Liver (tissue), 9 donors: ENCODE measurements around the gene MTMR2. TPM values are rescaled to one million over a fixed set of nuclear protein-coding genes. Genes with fewer than 3 reads are reported as not detected.

ENCODE experiments used
- DNase-seq: peaks from one replicate; pipeline ENCODE4 v3.0.0-alpha.2; 2017; ENCODE audit warnings: low spot score
- H3K27ac ChIP-seq, 2 donors: one replicate each; pipeline ENCODE4 v1.7.0; 2013; ENCODE audit warnings: inconsistent platforms in 2 of 2, low read length in 2 of 2, control low read depth in 1 of 2, low read depth in 1 of 2, mild to moderate bottlenecking in 1 of 2
- H3K27me3 ChIP-seq, 4 donors: one replicate each; pipeline versions ENCODE4 v1.6.1 to v1.7.0; 2013; ENCODE audit warnings: low read length in 3 of 4, inconsistent platforms in 1 of 4, mild to moderate bottlenecking in 1 of 4, moderate library complexity in 1 of 4; ENCODE audit not compliant: control insufficient read depth in 4 of 4, insufficient read depth in 4 of 4
- H3K36me3 ChIP-seq, 4 donors: one replicate each; pipeline versions ENCODE4 v1.6.1 to v1.7.0; 2013; ENCODE audit warnings: low read length in 3 of 4, mild to moderate bottlenecking in 3 of 4, low read depth in 1 of 4, moderate library complexity in 1 of 4; ENCODE audit not compliant: control insufficient read depth in 4 of 4, insufficient read depth in 3 of 4
- H3K4me1 ChIP-seq, 4 donors: one replicate each; pipeline versions ENCODE4 v1.6.1 to v1.7.0; 2013; ENCODE audit warnings: low read length in 3 of 4, mild to moderate bottlenecking in 3 of 4, moderate library complexity in 1 of 4; ENCODE audit not compliant: control insufficient read depth in 4 of 4, insufficient read depth in 4 of 4
- H3K4me3 ChIP-seq, 3 donors: one replicate each; pipeline versions ENCODE4 v1.6.1 to v1.7.0; 2013; ENCODE audit warnings: low read length in 3 of 3, control low read depth in 1 of 3, low read depth in 1 of 3, mild to moderate bottlenecking in 1 of 3
- H3K9ac ChIP-seq, 2 donors: one replicate each; pipeline ENCODE4 v1.7.0; 2013; ENCODE audit warnings: low read length in 2 of 2, mild to moderate bottlenecking in 2 of 2, moderate library complexity in 2 of 2, control low read depth in 1 of 2, low read depth in 1 of 2
- H3K9me3 ChIP-seq, 4 donors: one replicate each; pipeline versions ENCODE4 v1.6.1 to v1.7.0; 2013; ENCODE audit warnings: low read length in 3 of 4; ENCODE audit not compliant: control insufficient read depth in 4 of 4
- EGR1 ChIP-seq, 2 donors: IDR thresholded peaks; 2 replicates each; pipeline ENCODE4 v1.6.1; 2016 to 2018; ENCODE audit warnings: antibody characterized with exemption in 2 of 2, low read depth in 2 of 2
- FOXA1 ChIP-seq: IDR thresholded peaks from 2 replicates; pipeline ENCODE4 v1.6.1; 2016; ENCODE audit warnings: antibody characterized with exemption
- GABPA ChIP-seq, 2 donors: IDR thresholded peaks in 1 of 2; conservative IDR thresholded peaks in 1 of 2; 2 replicates each; pipeline ENCODE4 v1.6.1; 2016; ENCODE audit warnings: antibody characterized with exemption in 2 of 2, mild to moderate bottlenecking in 1 of 2, moderate library complexity in 1 of 2
- HNF4A ChIP-seq, 2 donors: conservative IDR thresholded peaks; 2 replicates each; pipeline ENCODE4 v1.6.1; 2016; ENCODE audit warnings: antibody characterized with exemption in 2 of 2, mild to moderate bottlenecking in 2 of 2
- NR2F2 ChIP-seq: IDR thresholded peaks from 2 replicates; pipeline ENCODE4 v1.6.1; 2016; ENCODE audit warnings: antibody characterized with exemption
- RAD21 ChIP-seq, 2 donors: IDR thresholded peaks; 2 replicates each; pipeline ENCODE4 v1.6.1; 2016; ENCODE audit warnings: antibody characterized with exemption in 2 of 2, mild to moderate bottlenecking in 2 of 2
- RXRA ChIP-seq, 2 donors: IDR thresholded peaks; 2 replicates each; pipeline ENCODE4 v1.6.1; 2017 to 2018; ENCODE audit warnings: antibody characterized with exemption in 2 of 2, mild to moderate bottlenecking in 1 of 2
- SP1 ChIP-seq: IDR thresholded peaks from 2 replicates; pipeline ENCODE4 v1.6.1; 2018; ENCODE audit warnings: antibody characterized with exemption, mild to moderate bottlenecking
- TAF1 ChIP-seq: conservative IDR thresholded peaks from 2 replicates; pipeline ENCODE4 v1.6.1; 2016; ENCODE audit warnings: antibody characterized with exemption, mild to moderate bottlenecking
- YY1 ChIP-seq: IDR thresholded peaks from 2 replicates; pipeline ENCODE4 v1.6.1; 2016; ENCODE audit warnings: antibody characterized with exemption, mild to moderate bottlenecking
- WGBS: extraction: QIAGEN DNeasy Blood & Tissue Kit; methylation state at CpG from one replicate; pipeline ENCODE4 v1.1.7; 2013; 5-methylcytosine and 5-hydroxymethylcytosine counted together
- polyA plus RNA-seq, 2 donors: library from polyadenylated mRNA; stranded (reverse) in 1 of 2; unstranded in 1 of 2; fragments of 200-250 nt in 1 of 2; fragments of >200 nt in 1 of 2; fragmentation: Nextera tagmentation in 1 of 2; extraction: Ambion mirVana in 1 of 2; gene quantifications; one replicate each; pipeline versions ENCODE4 v1.2.1 to v1.2.3, GENCODE V29; 2013 to 2015
- total RNA-seq, 2 donors: library from RNA; depleted of rRNA; stranded (reverse); fragments of >200 nt; gene quantifications; one replicate each; pipeline ENCODE4 v1.2.3, GENCODE V29; 2014
- TF ChIP-seq, protein P1 (sequence below): IDR thresholded peaks from 2 replicates; pipeline ENCODE4 v1.6.1; 2016; ENCODE audit warnings: antibody characterized with exemption
- TF ChIP-seq, protein P2 (sequence below): fragments of 150-350 bp; IDR thresholded peaks from 2 replicates; pipeline ENCODE4 v1.5.1; 2017; ENCODE audit warnings: improper control_type of control experiment, low read depth, low read length; ENCODE audit not compliant: missing input control
- TF ChIP-seq, protein P3 (sequence below): IDR thresholded peaks from 2 replicates; pipeline ENCODE4 v1.6.1; 2016; ENCODE audit warnings: antibody characterized with exemption
- donor health status: healthy.
- donor health status: healthy.
- donor health status: healthy.
- donor health status: healthy.
- donor health status: healthy.

Gene MTMR2
- total and polyA plus RNA-seq, 4 donors = 2.0 to 9.5 (median 3.1) TPM

DNA sequence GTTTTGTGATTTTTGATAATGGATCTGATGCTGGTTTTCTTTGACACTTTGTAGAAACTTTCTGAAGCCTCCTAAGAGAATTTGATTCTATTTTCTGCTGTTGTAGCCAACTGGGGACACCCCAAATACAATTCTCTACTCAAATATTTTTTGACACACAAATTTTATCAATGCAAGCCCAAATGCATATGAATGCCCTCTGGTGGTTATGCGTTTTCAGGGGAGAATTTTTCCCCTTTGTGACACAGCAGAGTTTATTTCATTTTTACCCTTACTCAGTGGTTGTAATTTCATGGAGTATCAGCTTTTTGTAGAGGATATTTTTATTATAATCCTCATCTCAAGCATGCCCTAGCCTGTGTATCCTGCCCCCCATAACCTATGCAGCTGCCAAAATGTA is 44.7 kb upstream of the MTMR2 start:
- Histone ChIP-seq H3K9ac (no peak overlapping the region), H3K9me3 (no peaks in the 10 kb centered on the region), H3K27me3 (no peaks in the 10 kb centered on the region), H3K4me1 (no peaks in the 10 kb centered on the region), H3K36me3 (no peaks in the 10 kb centered on the region), H3K27ac (no peak overlapping the region), H3K4me3 (no peak overlapping the region)
- 66% methylated on average over 1 of the region's 1 CpG for WGBS
- TF ChIP-seq RAD21 (IDR thresholded peaks at IDR 0.05) (peak in 1 of 2 donors; percentile 34), YY1 (no peak), FOXA1 (no peak), TAF1 (no peak), SP1 (no peak)
- TF ChIP-seq, protein P1, sequence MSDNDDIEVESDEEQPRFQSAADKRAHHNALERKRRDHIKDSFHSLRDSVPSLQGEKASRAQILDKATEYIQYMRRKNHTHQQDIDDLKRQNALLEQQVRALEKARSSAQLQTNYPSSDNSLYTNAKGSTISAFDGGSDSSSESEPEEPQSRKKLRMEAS = no peak
- TF ChIP-seq, protein P2, sequence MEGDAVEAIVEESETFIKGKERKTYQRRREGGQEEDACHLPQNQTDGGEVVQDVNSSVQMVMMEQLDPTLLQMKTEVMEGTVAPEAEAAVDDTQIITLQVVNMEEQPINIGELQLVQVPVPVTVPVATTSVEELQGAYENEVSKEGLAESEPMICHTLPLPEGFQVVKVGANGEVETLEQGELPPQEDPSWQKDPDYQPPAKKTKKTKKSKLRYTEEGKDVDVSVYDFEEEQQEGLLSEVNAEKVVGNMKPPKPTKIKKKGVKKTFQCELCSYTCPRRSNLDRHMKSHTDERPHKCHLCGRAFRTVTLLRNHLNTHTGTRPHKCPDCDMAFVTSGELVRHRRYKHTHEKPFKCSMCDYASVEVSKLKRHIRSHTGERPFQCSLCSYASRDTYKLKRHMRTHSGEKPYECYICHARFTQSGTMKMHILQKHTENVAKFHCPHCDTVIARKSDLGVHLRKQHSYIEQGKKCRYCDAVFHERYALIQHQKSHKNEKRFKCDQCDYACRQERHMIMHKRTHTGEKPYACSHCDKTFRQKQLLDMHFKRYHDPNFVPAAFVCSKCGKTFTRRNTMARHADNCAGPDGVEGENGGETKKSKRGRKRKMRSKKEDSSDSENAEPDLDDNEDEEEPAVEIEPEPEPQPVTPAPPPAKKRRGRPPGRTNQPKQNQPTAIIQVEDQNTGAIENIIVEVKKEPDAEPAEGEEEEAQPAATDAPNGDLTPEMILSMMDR = no peak
- DNase-seq = no peak

DNA sequence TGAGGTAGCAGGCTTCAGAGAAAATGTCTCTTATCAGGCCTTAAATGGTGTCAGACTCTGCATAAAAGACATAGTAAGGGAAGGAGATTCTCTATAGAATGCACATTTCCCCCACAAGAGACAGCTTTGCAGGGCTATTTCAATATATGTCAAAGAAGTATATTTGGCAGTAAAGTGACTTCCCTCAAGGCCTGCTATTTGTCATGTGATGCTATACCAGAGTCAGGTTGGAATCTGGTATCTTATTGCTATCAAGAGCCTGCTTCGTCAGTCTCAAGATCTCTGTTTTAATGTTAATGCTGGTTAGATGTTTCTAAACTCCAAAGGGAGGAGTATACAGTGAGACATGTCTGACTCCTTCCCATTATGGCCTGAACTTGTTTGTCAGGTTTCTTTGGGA is 40.4 kb upstream of the MTMR2 start:
- Histone ChIP-seq H3K9ac (no peak overlapping the region), H3K4me3 (no peak overlapping the region), H3K36me3 (no peaks in the 10 kb centered on the region), H3K9me3 (no peaks in the 10 kb centered on the region), H3K27me3 (no peaks in the 10 kb centered on the region), H3K4me1 (no peaks in the 10 kb centered on the region), H3K27ac (no peak overlapping the region)
- TF ChIP-seq SP1 (no peak), EGR1 (IDR thresholded peaks at IDR 0.05; ENCODE audit: low read depth in 2 of 2) (no peak), YY1 (no peak), FOXA1 (no peak), HNF4A (conservative IDR thresholded peaks at IDR 0.05) (no peak), RXRA (IDR thresholded peaks at IDR 0.05) (no peak)
- TF ChIP-seq, protein P3, sequence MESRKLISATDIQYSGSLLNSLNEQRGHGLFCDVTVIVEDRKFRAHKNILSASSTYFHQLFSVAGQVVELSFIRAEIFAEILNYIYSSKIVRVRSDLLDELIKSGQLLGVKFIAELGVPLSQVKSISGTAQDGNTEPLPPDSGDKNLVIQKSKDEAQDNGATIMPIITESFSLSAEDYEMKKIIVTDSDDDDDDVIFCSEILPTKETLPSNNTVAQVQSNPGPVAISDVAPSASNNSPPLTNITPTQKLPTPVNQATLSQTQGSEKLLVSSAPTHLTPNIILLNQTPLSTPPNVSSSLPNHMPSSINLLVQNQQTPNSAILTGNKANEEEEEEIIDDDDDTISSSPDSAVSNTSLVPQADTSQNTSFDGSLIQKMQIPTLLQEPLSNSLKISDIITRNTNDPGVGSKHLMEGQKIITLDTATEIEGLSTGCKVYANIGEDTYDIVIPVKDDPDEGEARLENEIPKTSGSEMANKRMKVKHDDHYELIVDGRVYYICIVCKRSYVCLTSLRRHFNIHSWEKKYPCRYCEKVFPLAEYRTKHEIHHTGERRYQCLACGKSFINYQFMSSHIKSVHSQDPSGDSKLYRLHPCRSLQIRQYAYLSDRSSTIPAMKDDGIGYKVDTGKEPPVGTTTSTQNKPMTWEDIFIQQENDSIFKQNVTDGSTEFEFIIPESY = no peak
- TF ChIP-seq, protein P2 = no peak
- WGBS = 83% methylated on average over 1 of the region's 1 CpG
- no peak for DNase-seq

DNA sequence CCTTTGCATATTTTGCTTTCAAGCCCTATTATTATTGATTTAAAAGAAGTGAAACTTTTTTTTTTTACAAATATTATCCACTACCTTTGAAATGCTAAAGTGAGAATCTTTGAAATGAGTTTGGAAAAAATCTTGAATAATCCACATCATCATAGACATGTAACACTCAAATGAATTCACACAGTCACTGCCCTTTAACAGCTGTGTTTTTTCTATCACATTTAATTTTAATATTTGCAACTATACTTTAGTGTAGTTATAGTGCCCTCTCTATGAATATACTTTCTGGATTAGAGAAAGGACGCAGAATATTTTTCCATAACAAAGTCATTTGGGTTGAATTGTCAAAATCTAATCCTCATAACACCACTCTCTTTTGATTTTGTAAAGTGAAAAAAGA is 37.9 kb upstream of the MTMR2 start:
- WGBS = 95% methylated on average over 1 of the region's 1 CpG
- TF ChIP-seq, protein P3 = no peak
- TF ChIP-seq NR2F2 = no peak
- TF ChIP-seq FOXA1 = no peak
- no peak for TF ChIP-seq GABPA (IDR thresholded peaks at IDR 0.05 in 1 of 2, conservative IDR thresholded peaks at IDR 0.05 in 1 of 2)
- Histone ChIP-seq H3K9me3 (no peaks in the 10 kb centered on the region), H3K4me1 (no peaks in the 10 kb centered on the region), H3K9ac (no peak overlapping the region), H3K4me3 (no peak overlapping the region), H3K36me3 (no peaks in the 10 kb centered on the region), H3K27ac (no peak overlapping the region), H3K27me3 (no peaks in the 10 kb centered on the region)
- DNase-seq = no peak
